ENCODE results near the gene SLC9A6. TPM values are rescaled to one million over a fixed set of nuclear protein-coding genes. Genes with fewer than 3 reads are reported as not detected.

SLC9A6 gene
- total RNA-seq, 1 donor from 2014 or later, result 15.5 TPM

GRCh38 chrX:135981668-135982067 is 3.6 kb upstream of the SLC9A6 start:
- DNase-seq, result no peak
- Mint-ChIP-seq H3K9me3 (ENCODE audit: unreplicated experiment) (peaks cover 5% of the 10 kb centered on the region), H3K27ac (ENCODE audit: unreplicated experiment) (no peak overlapping the region), H3K4me1 (ENCODE audit: low read depth, unreplicated experiment) (no peaks in the 10 kb centered on the region), H3K36me3 (ENCODE audit: unreplicated experiment) (no peaks in the 10 kb centered on the region), H3K27me3 (ENCODE audit: unreplicated experiment) (no peaks in the 10 kb centered on the region), H3K4me3 (ENCODE audit: unreplicated experiment) (no peak overlapping the region)
- TF ChIP-seq CTCF (IDR thresholded peaks at IDR 0.05; ENCODE audit: partially characterized antibody, unreplicated experiment), result no peak

GRCh38 chrX:135982860-135983259 is 2.4 kb upstream of the SLC9A6 start:
- no peaks in the 10 kb centered on the region for H3K4me1 Mint-ChIP-seq (ENCODE audit: low read depth, unreplicated experiment)
- H3K27ac Mint-ChIP-seq (ENCODE audit: unreplicated experiment), result no peak overlapping the region
- H3K36me3 Mint-ChIP-seq (ENCODE audit: unreplicated experiment), result no peaks in the 10 kb centered on the region
- TF ChIP-seq CTCF (IDR thresholded peaks at IDR 0.05; ENCODE audit: partially characterized antibody, unreplicated experiment), result no peak
- no peak for DNase-seq
- no peaks in the 10 kb centered on the region for H3K27me3 Mint-ChIP-seq (ENCODE audit: unreplicated experiment)
- peaks cover 5% of the 10 kb centered on the region for H3K9me3 Mint-ChIP-seq (ENCODE audit: unreplicated experiment)
- H3K4me3 Mint-ChIP-seq (ENCODE audit: unreplicated experiment), result peak overlapping the region; percentile 18

DNA sequence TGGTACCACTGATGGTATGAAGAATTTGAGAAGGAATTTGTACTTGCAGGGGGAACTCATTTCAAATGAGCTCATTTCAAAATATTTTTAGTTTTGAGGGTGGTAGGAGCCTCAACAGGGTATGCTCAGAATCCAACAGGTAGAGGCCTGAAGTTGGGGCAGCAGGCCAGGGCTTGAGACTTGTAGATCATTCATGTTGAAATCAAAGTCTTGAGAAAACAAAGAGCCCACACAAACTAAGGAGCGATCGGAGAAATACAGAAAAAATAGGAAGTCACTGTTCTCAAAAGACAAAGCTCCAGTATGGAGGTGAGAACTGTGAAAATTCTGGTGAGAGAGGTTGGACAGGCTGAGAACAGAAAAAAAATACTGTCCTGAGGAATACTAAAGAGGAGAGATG is 979 bp upstream of the SLC9A6 start:
- H3K27me3 Mint-ChIP-seq (ENCODE audit: unreplicated experiment), result no peaks in the 10 kb centered on the region
- H3K27ac Mint-ChIP-seq (ENCODE audit: unreplicated experiment), result peak overlapping the region; percentile 40
- peaks cover 5% of the 10 kb centered on the region for H3K9me3 Mint-ChIP-seq (ENCODE audit: unreplicated experiment)
- peak overlapping the region; percentile 84 for H3K4me3 Mint-ChIP-seq (ENCODE audit: unreplicated experiment)
- no peaks in the 10 kb centered on the region for H3K36me3 Mint-ChIP-seq (ENCODE audit: unreplicated experiment)
- DNase-seq, result no peak
- no peaks in the 10 kb centered on the region for H3K4me1 Mint-ChIP-seq (ENCODE audit: low read depth, unreplicated experiment)
- no peak for TF ChIP-seq CTCF (IDR thresholded peaks at IDR 0.05; ENCODE audit: partially characterized antibody, unreplicated experiment)

- Mint-ChIP-seq H3K9me3 (ENCODE audit: unreplicated experiment) (peaks cover 5% of the 10 kb centered on the region), H3K27ac (ENCODE audit: unreplicated experiment) (peak overlapping the region; percentile 53)
- TF ChIP-seq CTCF (IDR thresholded peaks at IDR 0.05; ENCODE audit: partially characterized antibody, unreplicated experiment), result no peak
Observed at GRCh38 chrX:135984791-135985156, 461 bp upstream of the SLC9A6 start.

DNA sequence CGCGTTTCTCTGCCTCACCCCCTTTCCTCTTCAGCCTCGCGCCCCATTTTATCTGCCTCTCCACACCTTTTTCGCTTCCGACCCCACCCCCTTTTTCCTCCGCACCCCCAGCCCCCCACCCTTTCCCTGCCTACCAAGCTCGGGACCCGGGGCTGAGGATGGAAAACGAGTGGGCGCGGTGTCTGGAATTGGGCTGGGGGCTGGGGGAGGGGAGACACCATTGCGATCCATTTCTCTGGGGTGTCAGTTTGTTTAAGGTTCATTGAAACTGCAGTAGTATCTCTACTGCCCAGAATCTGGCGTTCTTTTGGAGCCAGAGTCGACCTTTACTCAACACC is 707 bp downstream of the SLC9A6 start:
- H3K9me3 Mint-ChIP-seq (ENCODE audit: unreplicated experiment), result peaks cover 5% of the 10 kb centered on the region
- H3K36me3 Mint-ChIP-seq (ENCODE audit: unreplicated experiment), result no peaks in the 10 kb centered on the region
- H3K4me3 Mint-ChIP-seq (ENCODE audit: unreplicated experiment), result peak overlapping the region; percentile 85
- DNase-seq, result peak; percentile 19
- H3K27me3 Mint-ChIP-seq (ENCODE audit: unreplicated experiment), result no peaks in the 10 kb centered on the region
- H3K27ac Mint-ChIP-seq (ENCODE audit: unreplicated experiment), result no peak overlapping the region
- TF ChIP-seq CTCF (IDR thresholded peaks at IDR 0.05; ENCODE audit: partially characterized antibody, unreplicated experiment), result no peak
- H3K4me1 Mint-ChIP-seq (ENCODE audit: low read depth, unreplicated experiment), result no peaks in the 10 kb centered on the region

More at GRCh38 chrX:135984791-135985156, 461 bp upstream of the SLC9A6 start:
- DNase-seq, result no peak
- H3K36me3 Mint-ChIP-seq (ENCODE audit: unreplicated experiment), result no peaks in the 10 kb centered on the region
- no peaks in the 10 kb centered on the region for H3K27me3 Mint-ChIP-seq (ENCODE audit: unreplicated experiment)
- H3K4me3 Mint-ChIP-seq (ENCODE audit: unreplicated experiment), result peak overlapping the region; percentile 84
- H3K4me1 Mint-ChIP-seq (ENCODE audit: low read depth, unreplicated experiment), result no peaks in the 10 kb centered on the region

Measured in glutamatergic neuron (in vitro differentiated cells).